Smooth muscle cell (in vitro differentiated cells): ENCODE measurements around the gene SLC35F6. TPM values are rescaled to one million over a fixed set of nuclear protein-coding genes. Genes with fewer than 3 reads are reported as not detected.

Source experiments
- DNase-seq: peaks from one replicate; lab custom pipeline; 2025; ENCODE audit not compliant: unreplicated experiment; lab: John Stamatoyannopoulos, UW
- H2AFZ ChIP-seq: fragments of 200-600 bp; sonication (generic); 2 replicates; pipeline ENCODE4 v1.6.0; 2016; ENCODE audit warnings: antibody characterized with exemption, low read depth, mild to moderate bottlenecking
- H3F3A ChIP-seq: fragments of 200-600 bp; sonication (generic); 2 replicates; pipeline ENCODE4 v1.6.0; 2017; ENCODE audit warnings: antibody characterized with exemption, low read depth
- H3K27ac ChIP-seq: fragments of 200-600 bp; sonication (generic); 2 replicates; pipeline ENCODE4 v1.5.1; 2016; ENCODE audit warnings: low read depth, mild to moderate bottlenecking
- H3K27me3 ChIP-seq: fragments of 200-600 bp; sonication (generic); 2 replicates; pipeline ENCODE4 v1.6.1; 2016; ENCODE audit warnings: low read depth, mild to moderate bottlenecking
- H3K36me3 ChIP-seq: fragments of 200-600 bp; sonication (generic); 2 replicates; pipeline ENCODE4 v1.5.1; 2016; ENCODE audit warnings: low read depth
- H3K4me1 ChIP-seq: fragments of 200-600 bp; sonication (generic); 2 replicates; pipeline ENCODE4 v1.5.1; 2016; ENCODE audit warnings: low read depth
- H3K4me2 ChIP-seq: fragments of 200-600 bp; sonication (generic); 2 replicates; pipeline ENCODE4 v1.6.0; 2016; ENCODE audit warnings: mild to moderate bottlenecking
- H3K4me3 ChIP-seq: fragments of 200-600 bp; sonication (generic); 2 replicates; pipeline ENCODE4 v1.5.1; 2016; ENCODE audit warnings: mild to moderate bottlenecking
- H3K79me2 ChIP-seq: fragments of 200-600 bp; sonication (generic); 2 replicates; pipeline ENCODE4 v1.6.0; 2016; ENCODE audit warnings: low read depth, mild to moderate bottlenecking
- H3K9ac ChIP-seq: fragments of 200-600 bp; sonication (generic); 2 replicates; pipeline ENCODE4 v1.6.0; 2016; ENCODE audit warnings: low read depth
- H3K9me3 ChIP-seq: fragments of 200-600 bp; sonication (generic); replicated peaks from 2 replicates; pipeline ENCODE4 v1.5.1; 2016; ENCODE audit warnings: low read depth
- H4K20me1 ChIP-seq: fragments of 200-600 bp; sonication (generic); 2 replicates; pipeline ENCODE4 v1.6.0; 2016; ENCODE audit warnings: low read depth
- CTCF ChIP-seq: fragments of 200-600 bp; sonication (generic); IDR thresholded peaks from 2 replicates; pipeline ENCODE4 v1.5.1; 2017; ENCODE audit warnings: borderline replicate concordance, mild to moderate bottlenecking, antibody characterized with exemption; ENCODE audit not compliant: insufficient read depth, poor library complexity, severe bottlenecking
- WGBS: methylation state at CpG from one replicate; pipeline ENCODE4 v1.1.7; 2016; ENCODE audit warnings: low lambda C conversion rate; 5-methylcytosine and 5-hydroxymethylcytosine counted together
- polyA plus RNA-seq: library from polyadenylated mRNA; unstranded; fragments of >200 nt; fragmentation: Nextera tagmentation; extraction: Ambion mirVana; gene quantifications from 2 replicates; pipeline ENCODE4 v1.2.1, GENCODE V29; 2016
- total RNA-seq: library from RNA; depleted of rRNA; stranded (reverse); fragments of >200 nt; gene quantifications from 2 replicates; pipeline ENCODE4 v1.2.3, GENCODE V29; 2014

SLC35F6 gene
- total and polyA plus RNA-seq, 2 experiments from 2014 or later, result 16.9 to 19.2 TPM

GRCh38 chr2:26716769-26717168 is 47.3 kb upstream of the SLC35F6 start:
- Histone ChIP-seq H3K36me3 (no peaks in the 10 kb centered on the region), H3K4me3 (no peak overlapping the region), H4K20me1 (no peaks in the 10 kb centered on the region), H3K27me3 (no peaks in the 10 kb centered on the region), H3K9ac (no peak overlapping the region), H3K79me2 (no peaks in the 10 kb centered on the region), H3F3A (no peaks in the 10 kb centered on the region), H3K27ac (no peak overlapping the region), H3K4me1 (peaks cover 8% of the 10 kb centered on the region), H2AFZ (no peak overlapping the region), H3K4me2 (no peak overlapping the region), H3K9me3 (no peaks in the 10 kb centered on the region)
- 78% methylated on average over 2 of the region's 2 CpGs for WGBS
- no peak for DNase-seq
- TF ChIP-seq CTCF, result no peak

- H3K4me3 ChIP-seq, result no peak overlapping the region
- DNase-seq, result no peak
- H3K4me1 ChIP-seq, result peaks cover 8% of the 10 kb centered on the region
- no peaks in the 10 kb centered on the region for H3F3A ChIP-seq
- H3K27me3 ChIP-seq, result no peaks in the 10 kb centered on the region
- no peaks in the 10 kb centered on the region for H3K9me3 ChIP-seq
- no peaks in the 10 kb centered on the region for H3K79me2 ChIP-seq
- no peak overlapping the region for H3K27ac ChIP-seq
- no peak for TF ChIP-seq CTCF
- H3K4me2 ChIP-seq, result no peak overlapping the region
- no peak overlapping the region for H3K9ac ChIP-seq
- H4K20me1 ChIP-seq, result no peaks in the 10 kb centered on the region
- H2AFZ ChIP-seq, result no peak overlapping the region
- no peaks in the 10 kb centered on the region for H3K36me3 ChIP-seq
- 99% methylated on average over 5 of the region's 5 CpGs for WGBS
Observed at GRCh38 chr2:26717362-26717761, 46.7 kb upstream of the SLC35F6 start.

- no peaks in the 10 kb centered on the region for H3K27me3 ChIP-seq
- H3K4me3 ChIP-seq, result no peak overlapping the region
- 67% methylated on average over 6 of the region's 6 CpGs for WGBS
- no peak overlapping the region for H3K27ac ChIP-seq
- H3K79me2 ChIP-seq, result no peaks in the 10 kb centered on the region
- H4K20me1 ChIP-seq, result no peaks in the 10 kb centered on the region
- no peaks in the 10 kb centered on the region for H3K36me3 ChIP-seq
- peaks cover 8% of the 10 kb centered on the region for H3K4me1 ChIP-seq
- H3K4me2 ChIP-seq, result no peak overlapping the region
- no peak overlapping the region for H3K9ac ChIP-seq
- DNase-seq, result no peak
- H2AFZ ChIP-seq, result no peak overlapping the region
- no peaks in the 10 kb centered on the region for H3K9me3 ChIP-seq
- no peaks in the 10 kb centered on the region for H3F3A ChIP-seq
- no peak for TF ChIP-seq CTCF
Observed at GRCh38 chr2:26718949-26719686, 45.0 kb upstream of the SLC35F6 start.
